A204.1 (cell line): ENCODE data around the gene MYOM1.
"Not testable (repeated sequence)": the region's sequence is repeated elsewhere in the genome, so short reads cannot be mapped to it uniquely, and the experiment has no call there.

Experiments
- FAIRE-seq: peaks from 2 replicates; lab custom pipeline; 2012; peaks lifted over from hg19 to GRCh38; lab: Jason Lieb, UNC

Gene MYOM1

DNA sequence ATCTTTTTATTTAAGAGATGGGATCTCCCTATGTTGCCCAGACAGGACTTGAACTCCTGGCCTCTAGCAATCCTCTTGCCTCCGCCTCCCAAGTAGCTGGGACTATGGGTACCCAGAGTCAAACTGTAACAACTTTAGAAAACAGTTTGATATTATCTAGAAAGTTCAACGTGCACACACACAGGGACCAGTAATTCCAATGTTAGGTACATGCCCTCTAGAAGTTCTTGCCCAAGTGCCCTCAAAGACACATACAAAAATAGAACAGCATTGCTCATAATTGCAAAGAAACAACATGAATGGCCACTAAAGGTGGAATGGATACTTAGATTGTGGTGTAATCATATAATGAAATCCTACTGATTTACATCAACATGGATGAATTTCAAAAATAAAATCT is 194.2 kb downstream of the MYOM1 start:
- no peak for FAIRE-seq

GRCh38 chr18:3023603-3024002 is 196.2 kb downstream of the MYOM1 start:
- not testable (repeated sequence) for FAIRE-seq
